ENCODE results near the gene EPB41L1.

Gene EPB41L1

DNA sequence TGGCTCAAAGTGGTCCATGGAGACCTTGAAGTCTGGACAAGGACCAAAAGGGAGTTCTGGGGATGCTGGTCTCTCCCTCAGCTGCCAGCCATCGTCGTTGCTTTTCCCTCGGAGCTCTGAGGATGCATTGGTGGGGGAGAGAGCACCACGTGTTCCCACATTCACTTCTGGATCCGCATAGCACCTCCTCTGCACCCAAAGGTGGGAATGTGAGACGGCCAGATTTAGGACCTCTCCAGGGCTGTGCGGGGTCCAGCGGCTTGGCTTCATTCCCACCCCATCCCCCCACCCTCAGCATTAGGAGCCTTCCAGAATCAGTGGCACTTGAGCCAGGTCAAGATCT is 1.1 kb downstream of the EPB41L1 start:
- Histone ChIP-seq H3K36me3 (ENCODE audit: control insufficient read depth, insufficient read depth, low read length) (no peaks in the 10 kb centered on the region), H3K27me3 (ENCODE audit: control insufficient read depth, insufficient read depth, low read length) (peaks cover 20% of the 10 kb centered on the region), H3K9me3 (ENCODE audit: control insufficient read depth, insufficient read depth, low read depth, low read length) (no peaks in the 10 kb centered on the region), H3K9ac (ENCODE audit: low read length) (no peak overlapping the region), H3K27ac (ENCODE audit: low read depth, low read length) (no peak overlapping the region), H3K4me1 (ENCODE audit: control insufficient read depth, insufficient read depth, low read length) (peaks cover 21% of the 10 kb centered on the region), H3K4me3 (ENCODE audit: low read depth, low read length) (peak overlapping the region; percentile 90)

DNA sequence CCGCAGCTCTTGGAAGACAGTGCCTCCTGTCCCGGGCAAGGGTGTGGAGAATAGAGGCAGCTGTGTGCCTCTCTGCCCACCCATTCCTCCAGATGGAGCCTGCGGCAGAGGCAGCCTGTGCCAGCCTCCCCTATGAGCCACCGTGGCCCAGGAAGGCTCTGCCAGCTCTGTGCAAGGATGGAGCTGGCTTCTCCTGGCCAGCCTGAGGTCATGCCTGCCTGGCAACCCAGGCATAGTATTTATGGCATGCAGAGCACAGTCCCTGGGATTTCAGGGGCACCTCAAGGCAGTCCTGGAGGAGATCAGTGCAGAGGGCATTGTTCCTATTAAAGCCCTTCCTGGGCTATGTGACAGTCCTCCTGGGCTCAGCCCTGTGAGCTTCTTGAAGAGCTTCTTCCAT is 1.5 kb downstream of the EPB41L1 start:
- no peak overlapping the region for H3K4me3 ChIP-seq (ENCODE audit: low read depth, low read length)
- no peaks in the 10 kb centered on the region for H3K9me3 ChIP-seq (ENCODE audit: control insufficient read depth, insufficient read depth, low read depth, low read length)
- no peak overlapping the region for H3K9ac ChIP-seq (ENCODE audit: low read length)
- H3K27ac ChIP-seq (ENCODE audit: low read depth, low read length) = no peak overlapping the region
- H3K27me3 ChIP-seq (ENCODE audit: control insufficient read depth, insufficient read depth, low read length) = peaks cover 20% of the 10 kb centered on the region
- H3K36me3 ChIP-seq (ENCODE audit: control insufficient read depth, insufficient read depth, low read length) = no peaks in the 10 kb centered on the region
- peaks cover 21% of the 10 kb centered on the region for H3K4me1 ChIP-seq (ENCODE audit: control insufficient read depth, insufficient read depth, low read length)

DNA sequence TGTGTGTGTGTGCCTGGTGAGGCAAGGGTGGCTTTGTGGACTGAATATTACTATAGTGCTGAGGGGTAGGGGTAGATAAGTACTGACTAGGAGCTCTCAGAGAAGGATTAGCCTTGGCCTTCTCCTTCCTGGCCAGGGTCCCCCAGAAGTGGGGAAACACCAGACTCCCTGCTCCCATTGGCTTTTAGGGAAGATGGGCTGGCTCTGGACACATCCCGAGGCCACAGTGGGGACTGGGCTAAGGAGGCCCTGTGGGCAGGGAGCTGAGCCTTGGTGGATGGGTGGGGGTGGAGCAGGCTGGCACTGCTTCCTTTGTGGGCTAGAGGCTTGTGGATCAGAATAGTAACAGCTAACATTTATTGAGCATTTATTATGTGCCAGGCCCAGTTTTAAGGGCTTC is 3.1 kb downstream of the EPB41L1 start:
- peaks cover 20% of the 10 kb centered on the region for H3K27me3 ChIP-seq (ENCODE audit: control insufficient read depth, insufficient read depth, low read length)
- H3K36me3 ChIP-seq (ENCODE audit: control insufficient read depth, insufficient read depth, low read length) = no peaks in the 10 kb centered on the region
- no peaks in the 10 kb centered on the region for H3K9me3 ChIP-seq (ENCODE audit: control insufficient read depth, insufficient read depth, low read depth, low read length)
- H3K9ac ChIP-seq (ENCODE audit: low read length) = no peak overlapping the region
- H3K4me1 ChIP-seq (ENCODE audit: control insufficient read depth, insufficient read depth, low read length) = peaks cover 17% of the 10 kb centered on the region
- no peak overlapping the region for H3K4me3 ChIP-seq (ENCODE audit: low read depth, low read length)
- H3K27ac ChIP-seq (ENCODE audit: low read depth, low read length) = no peak overlapping the region

DNA sequence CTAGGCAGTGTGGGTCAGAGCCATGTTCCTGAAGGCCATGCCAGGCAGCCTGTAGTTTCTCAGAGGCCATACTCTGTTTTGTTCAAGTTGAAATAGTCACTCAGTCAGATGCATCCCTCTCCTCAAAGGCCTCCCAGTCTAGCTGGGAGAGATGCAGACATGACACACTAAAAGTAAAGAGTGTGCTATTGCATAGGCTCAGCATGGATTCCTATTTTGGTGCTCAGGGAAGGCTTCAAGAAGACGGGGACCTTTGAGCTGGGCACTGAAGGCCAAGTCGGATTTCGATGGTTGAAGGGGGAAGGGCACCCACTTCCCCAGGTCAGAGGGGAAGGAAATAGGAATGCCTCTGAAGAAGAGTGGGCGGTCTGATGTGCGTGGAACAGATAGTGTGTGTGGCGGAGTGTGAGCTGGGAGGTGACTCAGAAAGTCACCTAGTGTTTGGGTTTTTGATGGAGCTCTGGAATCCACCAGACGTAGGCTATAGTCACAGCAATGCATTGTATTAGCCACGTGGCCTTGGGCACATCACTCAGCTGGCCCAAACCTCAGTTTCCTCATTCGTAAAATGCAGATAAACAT is 3.7 kb downstream of the EPB41L1 start:
- no peak overlapping the region for H3K9ac ChIP-seq (ENCODE audit: low read length)
- no peaks in the 10 kb centered on the region for H3K9me3 ChIP-seq (ENCODE audit: control insufficient read depth, insufficient read depth, low read depth, low read length)
- H3K4me1 ChIP-seq (ENCODE audit: control insufficient read depth, insufficient read depth, low read length) = peaks cover 13% of the 10 kb centered on the region
- peaks cover 17% of the 10 kb centered on the region for H3K27me3 ChIP-seq (ENCODE audit: control insufficient read depth, insufficient read depth, low read length)
- H3K27ac ChIP-seq (ENCODE audit: low read depth, low read length) = no peak overlapping the region
- H3K4me3 ChIP-seq (ENCODE audit: low read depth, low read length) = no peak overlapping the region
- no peaks in the 10 kb centered on the region for H3K36me3 ChIP-seq (ENCODE audit: control insufficient read depth, insufficient read depth, low read length)

DNA sequence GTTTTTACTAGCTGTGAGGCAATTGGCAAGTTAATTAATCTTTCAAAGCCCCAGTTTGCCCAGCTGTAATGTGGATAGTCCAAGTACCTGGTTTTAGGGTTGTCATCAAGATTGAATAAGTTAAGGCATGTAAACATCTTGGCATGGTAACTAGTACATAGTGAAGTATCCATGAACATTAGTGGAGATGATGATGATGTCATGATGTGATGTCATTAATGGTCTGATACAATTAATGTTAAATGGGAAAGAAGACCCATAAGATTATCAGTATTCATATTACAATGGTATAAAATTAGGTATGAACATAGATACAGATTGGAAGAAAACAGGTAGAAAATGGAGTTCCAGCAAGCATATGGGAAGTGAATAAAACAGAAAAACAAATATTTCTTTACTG is 5.3 kb downstream of the EPB41L1 start:
- Histone ChIP-seq H3K4me3 (ENCODE audit: low read depth, low read length) (no peak overlapping the region), H3K9ac (ENCODE audit: low read length) (no peak overlapping the region), H3K36me3 (ENCODE audit: control insufficient read depth, insufficient read depth, low read length) (no peaks in the 10 kb centered on the region), H3K27me3 (ENCODE audit: control insufficient read depth, insufficient read depth, low read length) (peaks cover 13% of the 10 kb centered on the region), H3K9me3 (ENCODE audit: control insufficient read depth, insufficient read depth, low read depth, low read length) (no peaks in the 10 kb centered on the region), H3K4me1 (ENCODE audit: control insufficient read depth, insufficient read depth, low read length) (peaks cover 6% of the 10 kb centered on the region), H3K27ac (ENCODE audit: low read depth, low read length) (no peak overlapping the region)

DNA sequence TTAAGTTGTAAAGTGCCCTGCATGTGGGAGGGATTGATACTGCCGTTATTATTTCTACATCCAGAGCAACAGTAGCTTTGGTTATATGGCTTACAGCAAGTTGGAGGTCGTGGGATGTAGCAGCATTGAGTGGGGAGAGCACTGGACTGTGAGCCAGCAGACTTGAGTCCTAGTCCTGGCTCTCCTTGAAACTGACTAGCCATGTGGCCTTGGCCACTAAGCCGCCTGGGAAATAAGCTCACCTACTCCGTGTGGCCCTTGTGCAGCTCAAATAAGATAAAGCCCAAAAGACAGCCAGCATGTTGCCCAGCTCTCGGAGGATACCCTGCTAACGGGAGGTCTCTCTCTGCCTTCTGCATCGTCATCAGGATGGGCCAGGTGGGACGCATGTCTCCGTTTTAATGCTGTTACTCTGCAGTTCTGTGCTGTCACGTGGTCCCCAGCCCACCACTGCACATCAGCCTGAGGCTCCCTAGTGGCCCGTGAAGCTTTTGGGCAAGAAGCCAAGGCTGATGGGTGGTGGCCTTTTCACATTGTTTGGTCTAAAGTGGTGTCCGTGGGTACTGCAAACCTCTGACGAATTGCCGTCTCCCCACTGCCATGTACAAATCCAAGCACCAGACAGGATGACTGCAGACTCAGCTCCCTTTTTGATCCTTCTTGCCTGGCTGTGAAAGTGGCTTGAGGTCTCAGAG is 7.9 kb downstream of the EPB41L1 start:
- Histone ChIP-seq H3K4me3 (ENCODE audit: low read depth, low read length) (no peak overlapping the region), H3K36me3 (ENCODE audit: control insufficient read depth, insufficient read depth, low read length) (no peaks in the 10 kb centered on the region), H3K27ac (ENCODE audit: low read depth, low read length) (no peak overlapping the region), H3K4me1 (ENCODE audit: control insufficient read depth, insufficient read depth, low read length) (no peaks in the 10 kb centered on the region), H3K27me3 (ENCODE audit: control insufficient read depth, insufficient read depth, low read length) (no peaks in the 10 kb centered on the region), H3K9ac (ENCODE audit: low read length) (no peak overlapping the region), H3K9me3 (ENCODE audit: control insufficient read depth, insufficient read depth, low read depth, low read length) (no peaks in the 10 kb centered on the region)

DNA sequence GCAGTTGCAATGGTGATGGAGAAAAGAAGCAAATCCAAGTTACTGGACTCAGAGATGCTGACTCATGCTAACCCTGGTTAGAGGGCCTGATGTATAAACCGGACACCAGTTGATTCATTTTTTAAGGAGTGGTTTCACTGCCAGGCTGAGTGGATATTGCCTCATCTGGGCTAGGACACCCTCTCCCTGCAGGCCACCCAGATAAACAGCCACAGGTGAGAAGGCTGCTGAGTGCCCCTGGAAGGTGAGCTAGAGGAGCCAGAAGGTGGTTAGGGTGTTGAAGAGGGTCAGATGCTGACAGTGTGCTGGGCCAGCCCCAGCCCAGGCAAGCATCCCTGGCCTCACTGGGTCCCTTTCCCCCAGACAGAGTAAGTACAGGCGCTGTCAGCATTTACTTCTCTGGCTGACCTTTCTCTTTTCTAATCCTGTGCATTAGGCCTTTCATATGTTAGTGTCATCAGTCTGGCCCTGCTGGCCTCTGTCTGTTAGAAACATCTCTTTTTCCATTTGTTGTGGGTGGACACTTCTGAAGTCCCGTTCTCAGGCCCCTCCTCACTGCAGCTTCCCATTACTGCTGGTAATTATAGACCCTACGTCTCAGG is 13.5 kb downstream of the EPB41L1 start:
- no peaks in the 10 kb centered on the region for H3K9me3 ChIP-seq (ENCODE audit: control insufficient read depth, insufficient read depth, low read depth, low read length)
- H3K27me3 ChIP-seq (ENCODE audit: control insufficient read depth, insufficient read depth, low read length) = no peaks in the 10 kb centered on the region
- no peak overlapping the region for H3K27ac ChIP-seq (ENCODE audit: low read depth, low read length)
- no peak overlapping the region for H3K9ac ChIP-seq (ENCODE audit: low read length)
- H3K4me1 ChIP-seq (ENCODE audit: control insufficient read depth, insufficient read depth, low read length) = peaks cover 16% of the 10 kb centered on the region; the same call in 1 of the 2 replicates
- H3K4me3 ChIP-seq (ENCODE audit: low read depth, low read length) = no peak overlapping the region
- no peaks in the 10 kb centered on the region for H3K36me3 ChIP-seq (ENCODE audit: control insufficient read depth, insufficient read depth, low read length)

DNA sequence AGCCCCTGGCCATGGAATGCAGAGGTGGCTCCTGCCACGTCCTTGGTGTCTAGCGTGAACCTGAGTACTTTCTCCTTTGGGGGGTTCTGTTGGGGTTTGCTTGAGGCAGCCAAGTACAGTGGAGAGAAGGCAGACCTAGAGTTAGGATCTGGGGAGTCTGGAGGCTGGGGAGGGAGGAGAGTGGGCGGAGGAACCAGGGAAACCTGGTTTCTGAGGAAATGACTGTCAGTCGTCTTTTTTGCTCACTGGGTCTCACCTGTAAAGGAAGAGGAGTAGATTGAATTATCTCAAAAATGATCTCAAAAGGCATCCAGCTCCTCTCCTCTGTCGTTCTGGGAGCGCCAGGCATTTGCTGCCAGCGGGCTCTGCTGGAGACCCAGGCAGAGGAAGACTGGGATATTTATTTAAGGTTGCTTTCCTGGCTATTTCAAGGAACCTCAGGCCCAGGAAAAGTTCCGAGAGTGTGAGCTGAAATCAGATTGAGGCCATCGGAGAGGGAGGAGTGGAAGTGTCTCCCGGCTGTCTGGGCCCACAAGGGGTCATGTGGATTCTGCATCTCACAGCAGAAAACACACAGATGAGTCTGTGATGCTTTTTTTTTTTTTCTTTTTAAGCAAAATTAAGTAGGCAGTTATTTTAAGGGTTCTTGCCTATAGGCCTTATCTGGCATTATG is 16.1 kb downstream of the EPB41L1 start:
- H3K27ac ChIP-seq (ENCODE audit: low read depth, low read length) = no peak overlapping the region
- no peaks in the 10 kb centered on the region for H3K27me3 ChIP-seq (ENCODE audit: control insufficient read depth, insufficient read depth, low read length)
- H3K9ac ChIP-seq (ENCODE audit: low read length) = no peak overlapping the region
- H3K36me3 ChIP-seq (ENCODE audit: control insufficient read depth, insufficient read depth, low read length) = peaks cover 2% of the 10 kb centered on the region; the same call in 1 of the 2 replicates
- H3K4me1 ChIP-seq (ENCODE audit: control insufficient read depth, insufficient read depth, low read length) = peaks cover 26% of the 10 kb centered on the region; the same call in 1 of the 2 replicates
- no peaks in the 10 kb centered on the region for H3K9me3 ChIP-seq (ENCODE audit: control insufficient read depth, insufficient read depth, low read depth, low read length)
- no peak overlapping the region for H3K4me3 ChIP-seq (ENCODE audit: low read depth, low read length)

DNA sequence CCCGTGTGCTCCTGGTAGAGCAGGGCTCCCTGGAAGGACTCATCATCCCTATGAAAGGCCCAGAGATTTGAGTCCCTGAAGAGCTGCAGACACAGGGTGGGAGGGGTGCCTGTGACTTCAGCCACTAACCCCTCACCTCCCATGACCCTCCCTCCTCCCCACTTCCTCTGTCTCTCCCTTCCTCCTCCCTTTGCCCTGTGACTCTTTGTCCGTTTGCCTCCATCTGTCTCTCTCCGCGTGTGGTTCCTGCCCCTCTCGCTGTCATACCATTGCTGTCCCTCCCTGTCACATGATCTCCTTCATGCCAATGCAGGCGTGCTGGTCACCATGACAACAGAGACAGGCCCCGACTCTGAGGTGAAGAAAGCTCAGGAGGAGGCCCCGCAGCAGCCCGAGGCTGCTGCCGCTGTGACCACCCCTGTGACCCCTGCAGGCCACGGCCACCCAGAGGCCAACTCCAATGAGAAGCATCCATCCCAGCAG is 19.0 kb downstream of the EPB41L1 start:
- Histone ChIP-seq H3K27me3 (ENCODE audit: control insufficient read depth, insufficient read depth, low read length) (no peaks in the 10 kb centered on the region), H3K9ac (ENCODE audit: low read length) (no peak overlapping the region), H3K4me3 (ENCODE audit: low read depth, low read length) (no peak overlapping the region), H3K9me3 (ENCODE audit: control insufficient read depth, insufficient read depth, low read depth, low read length) (no peaks in the 10 kb centered on the region), H3K27ac (ENCODE audit: low read depth, low read length) (no peak overlapping the region), H3K36me3 (ENCODE audit: control insufficient read depth, insufficient read depth, low read length) (peaks cover 3% of the 10 kb centered on the region; the same call in 1 of the 2 replicates), H3K4me1 (ENCODE audit: control insufficient read depth, insufficient read depth, low read length) (peaks cover 22% of the 10 kb centered on the region; the same call in 1 of the 2 replicates)

DNA sequence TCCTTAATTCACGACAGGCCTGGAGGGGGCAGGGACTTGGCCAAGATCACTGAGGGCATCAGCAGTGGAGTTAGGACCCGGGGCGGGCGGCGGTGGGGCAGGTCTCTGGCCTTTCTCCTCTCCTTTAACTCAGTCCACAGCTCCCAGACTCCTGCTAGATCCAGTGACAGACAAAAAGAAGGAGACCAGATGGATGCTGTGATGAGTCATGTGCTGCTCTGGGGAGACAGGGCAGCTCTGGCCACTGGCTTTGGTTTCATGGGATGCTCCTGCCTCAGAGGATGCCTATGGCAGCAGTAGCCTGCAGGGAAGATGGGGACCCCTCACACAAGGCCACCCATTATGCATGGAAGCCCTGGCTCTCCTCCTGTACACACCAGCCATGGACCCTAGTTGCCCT is 20.5 kb downstream of the EPB41L1 start:
- no peak overlapping the region for H3K27ac ChIP-seq (ENCODE audit: low read depth, low read length)
- H3K4me3 ChIP-seq (ENCODE audit: low read depth, low read length) = no peak overlapping the region
- H3K27me3 ChIP-seq (ENCODE audit: control insufficient read depth, insufficient read depth, low read length) = no peaks in the 10 kb centered on the region
- no peaks in the 10 kb centered on the region for H3K9me3 ChIP-seq (ENCODE audit: control insufficient read depth, insufficient read depth, low read depth, low read length)
- H3K9ac ChIP-seq (ENCODE audit: low read length) = no peak overlapping the region
- H3K36me3 ChIP-seq (ENCODE audit: control insufficient read depth, insufficient read depth, low read length) = peaks cover 3% of the 10 kb centered on the region; the same call in 1 of the 2 replicates
- peaks cover 16% of the 10 kb centered on the region; the same call in 1 of the 2 replicates for H3K4me1 ChIP-seq (ENCODE audit: control insufficient read depth, insufficient read depth, low read length)
